ENCODE results near the gene SEC23B. TPM values are rescaled to one million over a fixed set of nuclear protein-coding genes. Genes with fewer than 3 reads are reported as not detected.

The SEC23B gene
- total and polyA plus RNA-seq, 2 donors (not counting 3 experiments of a cell fraction or from before 2014, with no cell fraction given): 38.0 to 44.0 TPM

DNA sequence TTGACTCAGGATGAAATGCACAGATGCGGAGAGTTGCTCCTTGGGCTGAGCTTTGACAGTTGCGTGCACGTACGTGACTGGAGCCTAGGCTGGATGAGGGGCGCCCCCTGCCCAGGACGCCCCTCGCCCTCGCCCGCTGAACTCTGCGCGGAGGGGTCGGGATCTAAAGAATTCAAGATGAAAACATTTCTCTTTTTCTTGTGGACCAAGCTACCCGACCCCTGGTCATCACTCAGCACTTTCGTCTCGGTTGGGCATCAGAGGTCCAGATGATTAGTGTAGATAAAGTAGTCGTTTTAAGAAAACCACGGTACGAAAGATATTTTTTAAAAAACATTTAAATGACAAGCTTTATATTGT is 80.8 kb downstream of the SEC23B start:
- Histone ChIP-seq H4K20me1 (replicated peaks; ENCODE audit: control insufficient read depth, extremely low read depth, insufficient read depth, low read length) (no peaks in the 10 kb centered on the region), H3K27ac (ENCODE audit: insufficient read depth, low read depth, low read length) (peak overlapping the region; percentile 6), H3K79me2 (ENCODE audit: control insufficient read depth, insufficient read depth, low read length) (peaks cover 5% of the 10 kb centered on the region), H3K4me2 (ENCODE audit: insufficient read depth, low read length) (peak overlapping the region; percentile 89), H3K9me1 (replicated peaks; ENCODE audit: control insufficient read depth, extremely low read depth, insufficient read depth, low read length) (no peaks in the 10 kb centered on the region), H3K27me3 (ENCODE audit: control insufficient read depth in 2 of 2, insufficient read depth in 2 of 2, low read length in 2 of 2) (peaks cover 4% of the 10 kb centered on the region in 2 experiments), H3K4me3 (replicated peaks in 1 of 3; ENCODE audit: insufficient read depth in 1 of 3, low read depth in 1 of 3, low read length in 3 of 3) (peak overlapping the region; percentile 65 to 83 (median 82)), H2AFZ (ENCODE audit: low read depth, low read length) (peak overlapping the region; percentile 81), H3K9ac (replicated peaks; ENCODE audit: extremely low read depth, insufficient read depth, low read length) (peak overlapping the region; percentile 57), H3K4me1 (ENCODE audit: control insufficient read depth, extremely low read depth, insufficient read depth, low read length) (peaks cover 9% of the 10 kb centered on the region), H3K9me3 (replicated peaks; ENCODE audit: control insufficient read depth, insufficient read depth, low read length) (no peaks in the 10 kb centered on the region), H3K36me3 (ENCODE audit: control insufficient read depth in 2 of 2, extremely low read depth in 1 of 2, insufficient read depth in 2 of 2, low read length in 2 of 2) (no peaks in the 10 kb centered on the region)
- ChIA-PET POLR2A (interaction anchor here (0.6 kb wide), 1 partner anchor 1449 kb away, joined by 5 read pairs; no protein-coding TSS in a partner anchor), CTCF (interaction anchor here (0.6 to 1.4 kb wide), 5 partner anchors 22 to 995 kb away, joined by 3 to 6 read pairs (median 4); partner anchors contain the start of genes SEC23B and SMIM26)
- FAIRE-seq: no peak
- TF ChIP-seq, protein P1, sequence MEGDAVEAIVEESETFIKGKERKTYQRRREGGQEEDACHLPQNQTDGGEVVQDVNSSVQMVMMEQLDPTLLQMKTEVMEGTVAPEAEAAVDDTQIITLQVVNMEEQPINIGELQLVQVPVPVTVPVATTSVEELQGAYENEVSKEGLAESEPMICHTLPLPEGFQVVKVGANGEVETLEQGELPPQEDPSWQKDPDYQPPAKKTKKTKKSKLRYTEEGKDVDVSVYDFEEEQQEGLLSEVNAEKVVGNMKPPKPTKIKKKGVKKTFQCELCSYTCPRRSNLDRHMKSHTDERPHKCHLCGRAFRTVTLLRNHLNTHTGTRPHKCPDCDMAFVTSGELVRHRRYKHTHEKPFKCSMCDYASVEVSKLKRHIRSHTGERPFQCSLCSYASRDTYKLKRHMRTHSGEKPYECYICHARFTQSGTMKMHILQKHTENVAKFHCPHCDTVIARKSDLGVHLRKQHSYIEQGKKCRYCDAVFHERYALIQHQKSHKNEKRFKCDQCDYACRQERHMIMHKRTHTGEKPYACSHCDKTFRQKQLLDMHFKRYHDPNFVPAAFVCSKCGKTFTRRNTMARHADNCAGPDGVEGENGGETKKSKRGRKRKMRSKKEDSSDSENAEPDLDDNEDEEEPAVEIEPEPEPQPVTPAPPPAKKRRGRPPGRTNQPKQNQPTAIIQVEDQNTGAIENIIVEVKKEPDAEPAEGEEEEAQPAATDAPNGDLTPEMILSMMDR (IDR thresholded peaks at IDR 0.05; ENCODE audit: extremely low read depth in 1 of 2, insufficient read depth in 1 of 2, low read depth in 1 of 2, low read length in 2 of 2): no peak
- TF ChIP-seq POLR2AphosphoS5 (IDR thresholded peaks at IDR 0.05; ENCODE audit: insufficient read depth, low read depth, low read length) (no peak), FOS (IDR thresholded peaks at IDR 0.05; ENCODE audit: borderline replicate concordance, insufficient read depth, low read length) (no peak), EZH2 (IDR thresholded peaks at IDR 0.05; ENCODE audit: borderline replicate concordance, low read depth, low read length, severe bottlenecking) (no peak)
- BruUV-seq (replicated peaks): TSS peak; percentile 41
- intact Hi-C loops (cut with micrococcal nuclease): loop anchor here (1.0 to 5.0 kb wide), 3 partner anchors 81 to 451 kb away; partner anchors contain the start of genes KAT14, PET117, SEC23B and ZNF133
- DNase-seq (ENCODE audit: low read depth, low spot score): no peak
- dilution Hi-C loops (cut with MboI; ENCODE audit: extremely low pct_ligation_motif_present, low sequenced_read_pairs): no loop called here

Data from endothelial cell of umbilical vein (primary cell).